ENCODE results near the gene GSPT1.
"Not testable (repeated sequence)": the region's sequence is repeated elsewhere in the genome, so short reads cannot be mapped to it uniquely, and the experiment has no call there.

The GSPT1 gene

GRCh38 chr16:11862489-11862888 lies 53.3 kb downstream of the GSPT1 start:
- DNase-seq = no peak

- DNase-seq = no peak
Measured at GRCh38 chr16:11857161-11857560, 58.6 kb downstream of the GSPT1 start.

- DNase-seq = peak in 3 of 56 donors; percentile 14 to 38 (median 30)
Measured at GRCh38 chr16:11852092-11852809, 63.5 kb downstream of the GSPT1 start.

GRCh38 chr16:11851294-11852091 lies 64.3 kb downstream of the GSPT1 start, which contains the start of gene RSL1D1:
Gene RSL1D1, minus strand, starts transcription at chr16:11851542. Its CDS starts 30 bp downstream, at chr16:11851512.
- DNase-seq = peak; percentile 22 to 94 (median 86)

- DNase-seq = no peak
Measured at GRCh38 chr16:11848842-11849241, 66.9 kb downstream of the GSPT1 start.

GRCh38 chr16:11844499-11844898 lies 71.3 kb downstream of the GSPT1 start:
- DNase-seq = no peak

GRCh38 chr16:11843861-11844260 lies 71.9 kb downstream of the GSPT1 start:
- DNase-seq = no peak

GRCh38 chr16:11843206-11843605 lies 72.5 kb downstream of the GSPT1 start:
- no peak for DNase-seq

GRCh38 chr16:11841026-11841425 lies 74.7 kb downstream of the GSPT1 start:
- no peak for DNase-seq

GRCh38 chr16:11836650-11837244 lies 79.0 kb downstream of the GSPT1 start:
- DNase-seq = no peak

GRCh38 chr16:11835891-11836649 lies 79.7 kb downstream of the GSPT1 start:
- DNase-seq = no peak

- DNase-seq = no peak
Measured at GRCh38 chr16:11835309-11835708, 80.4 kb downstream of the GSPT1 start.

GRCh38 chr16:11833951-11834695 lies 81.6 kb downstream of the GSPT1 start:
- DNase-seq = no peak

- no peak for DNase-seq
Measured at GRCh38 chr16:11828696-11829095, 87.1 kb downstream of the GSPT1 start.

- not testable (repeated sequence) for DNase-seq
Measured at GRCh38 chr16:11825520-11826165, 90.1 kb downstream of the GSPT1 start.

- DNase-seq = no peak
Measured at GRCh38 chr16:11824362-11824761, 91.4 kb downstream of the GSPT1 start.

- not testable (repeated sequence) for DNase-seq
Measured at GRCh38 chr16:11823645-11824044, 92.1 kb downstream of the GSPT1 start.

GRCh38 chr16:11819798-11820197 lies 96.0 kb downstream of the GSPT1 start:
- DNase-seq = no peak

GRCh38 chr16:11818970-11819369 lies 96.8 kb downstream of the GSPT1 start:
- DNase-seq = not testable (repeated sequence)
